ENCODE measurements around the gene ACAD9.

DNA sequence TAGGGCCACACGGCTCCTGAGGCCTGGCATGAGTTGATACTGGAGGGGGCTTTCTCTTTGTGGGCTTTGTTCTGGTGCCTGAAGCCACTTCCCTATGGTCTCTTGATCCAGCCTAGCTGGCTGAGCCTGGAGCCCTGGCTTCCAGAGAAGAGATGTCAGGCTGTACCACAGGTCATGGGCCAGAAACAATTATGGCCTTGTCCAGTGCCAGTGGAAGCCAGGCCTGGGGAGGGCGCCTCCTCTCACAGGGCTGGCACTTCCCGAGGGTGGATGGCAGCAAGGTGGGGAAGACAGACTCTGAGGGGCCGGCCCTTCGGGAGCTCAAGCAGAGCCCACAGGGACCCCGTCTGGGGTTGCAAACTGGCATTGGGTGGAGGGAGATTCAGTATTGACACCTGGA, 34.9 kb upstream of the ACAD9 start:
- TF ChIP-seq, protein P1, sequence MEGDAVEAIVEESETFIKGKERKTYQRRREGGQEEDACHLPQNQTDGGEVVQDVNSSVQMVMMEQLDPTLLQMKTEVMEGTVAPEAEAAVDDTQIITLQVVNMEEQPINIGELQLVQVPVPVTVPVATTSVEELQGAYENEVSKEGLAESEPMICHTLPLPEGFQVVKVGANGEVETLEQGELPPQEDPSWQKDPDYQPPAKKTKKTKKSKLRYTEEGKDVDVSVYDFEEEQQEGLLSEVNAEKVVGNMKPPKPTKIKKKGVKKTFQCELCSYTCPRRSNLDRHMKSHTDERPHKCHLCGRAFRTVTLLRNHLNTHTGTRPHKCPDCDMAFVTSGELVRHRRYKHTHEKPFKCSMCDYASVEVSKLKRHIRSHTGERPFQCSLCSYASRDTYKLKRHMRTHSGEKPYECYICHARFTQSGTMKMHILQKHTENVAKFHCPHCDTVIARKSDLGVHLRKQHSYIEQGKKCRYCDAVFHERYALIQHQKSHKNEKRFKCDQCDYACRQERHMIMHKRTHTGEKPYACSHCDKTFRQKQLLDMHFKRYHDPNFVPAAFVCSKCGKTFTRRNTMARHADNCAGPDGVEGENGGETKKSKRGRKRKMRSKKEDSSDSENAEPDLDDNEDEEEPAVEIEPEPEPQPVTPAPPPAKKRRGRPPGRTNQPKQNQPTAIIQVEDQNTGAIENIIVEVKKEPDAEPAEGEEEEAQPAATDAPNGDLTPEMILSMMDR (IDR thresholded peaks at IDR 0.05) = no peak
- no peak for TF ChIP-seq POLR2A (IDR thresholded peaks at IDR 0.05)
